HepG2 (cell line): Measurements from ENCODE around the gene VAPA. TPM values are rescaled to one million over a fixed set of nuclear protein-coding genes. Genes with fewer than 3 reads are reported as not detected.
A peak's percentile ranks its signal among the peaks of the same experiment; 100 is the strongest.

Source experiments
- DRAP1 ChIP-seq: IDR thresholded peaks from 2 replicates; pipeline ENCODE4 v1.6.1; 2016; ENCODE audit warnings: missing genetic modification reagents, missing compliant biosample characterization
- GABPA ChIP-seq, 2 experiments: IDR thresholded peaks; 2 replicates each; pipeline ENCODE4 v1.6.1; 2011 to 2016; ENCODE audit warnings: low read depth in 2 of 2, low read length in 1 of 2, missing biosample characterization in 1 of 2, missing genetic modification characterization in 1 of 2
- JDP2 ChIP-seq: sonication (generic); formaldehyde crosslinking; IDR thresholded peaks from 2 replicates; pipeline ENCODE4 v1.8.1; 2022; ENCODE audit warnings: missing genetic modification reagents, borderline replicate concordance
- MZF1 ChIP-seq: sonication (generic); formaldehyde crosslinking; IDR thresholded peaks from 2 replicates; pipeline ENCODE4 v1.8.1; 2023; ENCODE audit warnings: mild to moderate bottlenecking, missing genetic modification reagents, borderline replicate concordance
- NFAT5 ChIP-seq: sonication (generic); formaldehyde crosslinking; IDR thresholded peaks from 2 replicates; pipeline ENCODE4 v1.4.0; 2020; ENCODE audit warnings: missing genetic modification reagents
- NFYC ChIP-seq: IDR thresholded peaks from 2 replicates; pipeline ENCODE4 v1.6.1; 2016; ENCODE audit warnings: missing genetic modification reagents, missing compliant biosample characterization
- NR2F2 ChIP-seq: IDR thresholded peaks from 2 replicates; pipeline ENCODE4 v1.6.1; 2012; ENCODE audit warnings: low read depth, inconsistent platforms, borderline replicate concordance
- PAXIP1 ChIP-seq: sonication (generic); formaldehyde crosslinking; conservative IDR thresholded peaks from 2 replicates; pipeline ENCODE4 v1.4.0; 2020; ENCODE audit warnings: mild to moderate bottlenecking, missing genetic modification reagents, moderate library complexity
- PBX3 ChIP-seq: sonication (generic); formaldehyde crosslinking; IDR thresholded peaks from 2 replicates; pipeline ENCODE4 v1.8.1; 2023; ENCODE audit warnings: missing genetic modification reagents, inconsistent platforms, borderline replicate concordance
- RXRA ChIP-seq: sonication (generic); formaldehyde crosslinking; IDR thresholded peaks from 2 replicates; pipeline ENCODE4 v1.5.1; 2020; ENCODE audit warnings: missing genetic modification reagents
- SP1 ChIP-seq, 2 experiments: fragments of 450-650 bp in 1 of 2; sonication (generic) in 1 of 2; formaldehyde crosslinking in 1 of 2; IDR thresholded peaks; 2 replicates each; pipeline versions ENCODE4 v1.4.0 to v1.6.1; 2016 to 2020; ENCODE audit warnings: missing genetic modification reagents in 1 of 2
- TCF7 ChIP-seq: sonication (generic); IDR thresholded peaks from 2 replicates; pipeline ENCODE4 v1.6.1; 2016; ENCODE audit warnings: antibody characterized with exemption, low read depth
- TGIF2 ChIP-seq: IDR thresholded peaks from 2 replicates; pipeline ENCODE4 v1.6.1; 2016; ENCODE audit warnings: control low read depth, missing compliant biosample characterization
- ZFYVE20 ChIP-seq: sonication (generic); formaldehyde crosslinking; IDR thresholded peaks from 2 replicates; pipeline ENCODE4 v1.8.0; 2023; ENCODE audit warnings: low read depth, mild to moderate bottlenecking, moderate library complexity, missing genetic modification reagents, borderline replicate concordance
- ZMYM3 ChIP-seq: sonication (generic); formaldehyde crosslinking; IDR thresholded peaks from 2 replicates; pipeline ENCODE4 v1.5.1; 2020; ENCODE audit warnings: mild to moderate bottlenecking, missing genetic modification reagents
- ZNF329 ChIP-seq: sonication (generic); formaldehyde crosslinking; IDR thresholded peaks from 2 replicates; pipeline ENCODE4 v1.9.0; 2021; ENCODE audit warnings: low read depth, mild to moderate bottlenecking, missing genetic modification reagents
- ZNF343 ChIP-seq: sonication (generic); formaldehyde crosslinking; IDR thresholded peaks from 2 replicates; pipeline ENCODE4 v1.4.0; 2020; ENCODE audit warnings: mild to moderate bottlenecking, missing genetic modification reagents
- ZNF644 ChIP-seq: IDR thresholded peaks from 2 replicates; pipeline ENCODE4 v1.6.1; 2016; ENCODE audit warnings: low read depth
- polyA plus RNA-seq, 8 experiments: library from polyadenylated mRNA; depleted of rRNA in 3 of 8; stranded (reverse) in 7 of 8; unstranded in 1 of 8; fragments of >200 nt; fragmentation: Illumina TruSeq in 4 of 8; extraction: Trizol in 4 of 8; gene quantifications; 2 replicates each; pipeline versions ENCODE4 v1.2.1 to v1.2.3, GENCODE V29; 2011 to 2016; ENCODE audit warnings: low read depth in 4 of 8, missing spikeins in 1 of 8, mixed read lengths in 1 of 8; ENCODE audit not compliant: insufficient read depth in 1 of 8
- total RNA-seq, 5 experiments: library from RNA; depleted of rRNA; stranded (reverse); fragments of >200 nt; fragmentation: Illumina TruSeq; extraction: Trizol; gene quantifications; 2 replicates each; pipeline ENCODE4 v1.2.3, GENCODE V29; 2016; ENCODE audit warnings: low read depth in 1 of 5

The VAPA gene
- total and polyA plus RNA-seq, 2 of the 13 experiments (the other 11 are each of a cell fraction or from before 2014, with no cell fraction given), result 167 to 294 TPM

GRCh38 chr18:9913526-9914333 is at the start of gene VAPA (continued):
- peak; percentile 56; the same call in 1 of the 2 replicates for TF ChIP-seq ZNF343 (CRISPR knock-in tag)
- peak; percentile 33; the same call in 1 of the 2 replicates for TF ChIP-seq ZMYM3 (CRISPR knock-in tag)
- 0 out of 2 replicates have a peak, but pooled peaks have one; percentile 28 for TF ChIP-seq DRAP1 (CRISPR knock-in tag)
- 0 out of 2 replicates have a peak, but pooled peaks have one; percentile 8 for TF ChIP-seq RXRA (CRISPR knock-in tag)
- no peak for TF ChIP-seq MZF1 (CRISPR knock-in tag)
- no peak for TF ChIP-seq TCF7
- TF ChIP-seq PBX3, result no peak
- 0 out of 2 replicates have a peak, but pooled peaks have one; percentile 65 for TF ChIP-seq ZFYVE20 (CRISPR knock-in tag)
- no peak for TF ChIP-seq GABPA (IDR thresholded peaks at IDR 0.05; ENCODE audit: low read depth, low read length)
- peak; percentile 75 for TF ChIP-seq GABPA (CRISPR knock-in tag; IDR thresholded peaks at IDR 0.05; ENCODE audit: low read depth)
- 0 out of 2 replicates have a peak, but pooled peaks have one; percentile 20 for TF ChIP-seq PAXIP1
- TF ChIP-seq JDP2 (CRISPR knock-in tag), result no peak
- no peak for TF ChIP-seq SP1 (IDR thresholded peaks at IDR 0.05)
- peak; percentile 95 for TF ChIP-seq SP1 (CRISPR knock-in tag; IDR thresholded peaks at IDR 0.05)
- no peak for TF ChIP-seq ZNF644 (CRISPR knock-in tag)
- TF ChIP-seq ZNF329, result peak; percentile 82; the same call in 1 of the 2 replicates
- peak; percentile 23; the same call in 1 of the 2 replicates for TF ChIP-seq NFYC
- peak; percentile 16; the same call in 1 of the 2 replicates for TF ChIP-seq TGIF2 (CRISPR knock-in tag)
- TF ChIP-seq NR2F2, result no peak; the same call in 1 of the 2 replicates
- TF ChIP-seq NFAT5 (CRISPR knock-in tag), result peak; percentile 32; the same call in 1 of the 2 replicates
